WTC11 (cell line): Measurements from ENCODE around the gene RMRP. TPM values are rescaled to one million over a fixed set of nuclear protein-coding genes. Genes with fewer than 3 reads are reported as not detected.

Experiments used
- ATF1 ChIP-seq: sonication (generic); formaldehyde crosslinking; IDR thresholded peaks from 2 replicates; pipeline ENCODE4 v1.8.1; 2023; ENCODE audit warnings: mild to moderate bottlenecking, moderate library complexity, missing genetic modification reagents
- ERG ChIP-seq: fragments of 250-450 bp; sonication (Bioruptor Pico); IDR thresholded peaks from 2 replicates; pipeline ENCODE4 v1.8.0; 2021; ENCODE audit warnings: mild to moderate bottlenecking
- GABPB1 ChIP-seq: sonication (generic); formaldehyde crosslinking; IDR thresholded peaks from 2 replicates; pipeline ENCODE4 v1.8.1; 2023; ENCODE audit warnings: mild to moderate bottlenecking, missing genetic modification reagents
- HMGXB4 ChIP-seq: sonication (generic); formaldehyde crosslinking; IDR thresholded peaks from 2 replicates; pipeline ENCODE4 v1.8.1; 2023; ENCODE audit warnings: mild to moderate bottlenecking, moderate library complexity, missing genetic modification reagents
- IRF2 ChIP-seq: sonication (generic); formaldehyde crosslinking; IDR thresholded peaks from 2 replicates; pipeline ENCODE4 v1.8.0; 2022; ENCODE audit warnings: low read depth, missing genetic modification reagents, borderline replicate concordance
- JUN ChIP-seq: sonication (generic); formaldehyde crosslinking; IDR thresholded peaks from 2 replicates; pipeline ENCODE4 v1.8.0; 2023; ENCODE audit warnings: mild to moderate bottlenecking, missing genetic modification reagents
- KAT7 ChIP-seq: sonication (generic); formaldehyde crosslinking; IDR thresholded peaks from 2 replicates; pipeline ENCODE4 v1.8.1; 2023; ENCODE audit warnings: missing genetic modification reagents, mild to moderate bottlenecking, borderline replicate concordance
- MXD4 ChIP-seq: fragments of 250-450 bp; sonication (Bioruptor Pico); IDR thresholded peaks from 2 replicates; pipeline ENCODE4 v1.8.0; 2021; ENCODE audit warnings: mild to moderate bottlenecking, moderate library complexity, borderline replicate concordance
- NR1H2 ChIP-seq: sonication (generic); formaldehyde crosslinking; IDR thresholded peaks from 2 replicates; pipeline ENCODE4 v1.9.0; 2021; ENCODE audit warnings: mild to moderate bottlenecking, moderate library complexity, missing genetic modification reagents
- SOX15 ChIP-seq: fragments of 250-450 bp; sonication (Bioruptor Pico); IDR thresholded peaks from 2 replicates; pipeline ENCODE4 v1.9.0; 2021; ENCODE audit warnings: mild to moderate bottlenecking
- SP1 ChIP-seq: sonication (generic); formaldehyde crosslinking; conservative IDR thresholded peaks from 2 replicates; pipeline ENCODE4 v1.8.1; 2022; ENCODE audit warnings: missing genetic modification reagents
- TEAD4 ChIP-seq: sonication (generic); formaldehyde crosslinking; IDR thresholded peaks from 2 replicates; pipeline ENCODE4 v1.8.0; 2022; ENCODE audit warnings: mild to moderate bottlenecking, missing genetic modification reagents
- ZBTB21 ChIP-seq: sonication (generic); formaldehyde crosslinking; IDR thresholded peaks from 2 replicates; pipeline ENCODE4 v1.8.1; 2023; ENCODE audit warnings: mild to moderate bottlenecking, missing genetic modification reagents, borderline replicate concordance
- ZNF219 ChIP-seq: sonication (generic); formaldehyde crosslinking; IDR thresholded peaks from 2 replicates; pipeline ENCODE4 v1.8.0; 2023; ENCODE audit warnings: missing genetic modification reagents, mild to moderate bottlenecking, borderline replicate concordance
- ZNF317 ChIP-seq: sonication (generic); formaldehyde crosslinking; IDR thresholded peaks from 2 replicates; pipeline ENCODE4 v1.8.1; 2023; ENCODE audit warnings: low read depth, mild to moderate bottlenecking, moderate library complexity, missing genetic modification reagents, borderline replicate concordance
- ZNF416 ChIP-seq: fragments of 250-450 bp; sonication (Bioruptor Pico); IDR thresholded peaks from 2 replicates; pipeline ENCODE4 v1.9.0; 2021; ENCODE audit warnings: mild to moderate bottlenecking, inconsistent platforms
- ZSCAN18 ChIP-seq: fragments of 250-450 bp; sonication (Bioruptor Pico); IDR thresholded peaks from 2 replicates; pipeline ENCODE4 v2.1.2; 2022; ENCODE audit warnings: mild to moderate bottlenecking, moderate library complexity
- total RNA-seq: library from RNA; stranded (reverse); gene quantifications from 3 replicates; pipeline ENCODE4 v1.2.3, GENCODE V29; 2021
- TF ChIP-seq, protein P1 (sequence below): sonication (generic); formaldehyde crosslinking; conservative IDR thresholded peaks from 2 replicates; pipeline ENCODE4 v1.8.1; 2023; ENCODE audit warnings: mild to moderate bottlenecking, low read depth, missing genetic modification reagents, moderate library complexity
- TF ChIP-seq, protein P2 (sequence below): sonication (generic); formaldehyde crosslinking; IDR thresholded peaks from 2 replicates; pipeline ENCODE4 v1.8.1; 2022; ENCODE audit warnings: mild to moderate bottlenecking, moderate library complexity, missing genetic modification reagents

The RMRP gene
- total RNA-seq, 1 experiment from 2014 or later: 25,958 TPM

- TF ChIP-seq, protein P1, sequence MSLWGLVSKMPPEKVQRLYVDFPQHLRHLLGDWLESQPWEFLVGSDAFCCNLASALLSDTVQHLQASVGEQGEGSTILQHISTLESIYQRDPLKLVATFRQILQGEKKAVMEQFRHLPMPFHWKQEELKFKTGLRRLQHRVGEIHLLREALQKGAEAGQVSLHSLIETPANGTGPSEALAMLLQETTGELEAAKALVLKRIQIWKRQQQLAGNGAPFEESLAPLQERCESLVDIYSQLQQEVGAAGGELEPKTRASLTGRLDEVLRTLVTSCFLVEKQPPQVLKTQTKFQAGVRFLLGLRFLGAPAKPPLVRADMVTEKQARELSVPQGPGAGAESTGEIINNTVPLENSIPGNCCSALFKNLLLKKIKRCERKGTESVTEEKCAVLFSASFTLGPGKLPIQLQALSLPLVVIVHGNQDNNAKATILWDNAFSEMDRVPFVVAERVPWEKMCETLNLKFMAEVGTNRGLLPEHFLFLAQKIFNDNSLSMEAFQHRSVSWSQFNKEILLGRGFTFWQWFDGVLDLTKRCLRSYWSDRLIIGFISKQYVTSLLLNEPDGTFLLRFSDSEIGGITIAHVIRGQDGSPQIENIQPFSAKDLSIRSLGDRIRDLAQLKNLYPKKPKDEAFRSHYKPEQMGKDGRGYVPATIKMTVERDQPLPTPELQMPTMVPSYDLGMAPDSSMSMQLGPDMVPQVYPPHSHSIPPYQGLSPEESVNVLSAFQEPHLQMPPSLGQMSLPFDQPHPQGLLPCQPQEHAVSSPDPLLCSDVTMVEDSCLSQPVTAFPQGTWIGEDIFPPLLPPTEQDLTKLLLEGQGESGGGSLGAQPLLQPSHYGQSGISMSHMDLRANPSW (CRISPR knock-in tag): 0 out of 2 replicates have a peak, but pooled peaks have one; percentile 51
- TF ChIP-seq ZNF416 (CRISPR knock-in tag): peak; percentile 72; the same call in 1 of the 2 replicates
- peak; percentile 99 for TF ChIP-seq HMGXB4 (CRISPR knock-in tag)
- peak; percentile 37; the same call in 1 of the 2 replicates for TF ChIP-seq GABPB1 (CRISPR knock-in tag)
- 0 out of 2 replicates have a peak, but pooled peaks have one; percentile 41 for TF ChIP-seq JUN (CRISPR knock-in tag)
- TF ChIP-seq ERG: 0 out of 2 replicates have a peak, but pooled peaks have one; percentile 4
- TF ChIP-seq, protein P2, sequence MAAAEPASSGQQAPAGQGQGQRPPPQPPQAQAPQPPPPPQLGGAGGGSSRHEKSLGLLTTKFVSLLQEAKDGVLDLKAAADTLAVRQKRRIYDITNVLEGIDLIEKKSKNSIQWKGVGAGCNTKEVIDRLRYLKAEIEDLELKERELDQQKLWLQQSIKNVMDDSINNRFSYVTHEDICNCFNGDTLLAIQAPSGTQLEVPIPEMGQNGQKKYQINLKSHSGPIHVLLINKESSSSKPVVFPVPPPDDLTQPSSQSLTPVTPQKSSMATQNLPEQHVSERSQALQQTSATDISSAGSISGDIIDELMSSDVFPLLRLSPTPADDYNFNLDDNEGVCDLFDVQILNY (CRISPR knock-in tag): peak; percentile 54; the same call in 1 of the 2 replicates
- no peak for TF ChIP-seq ZSCAN18 (CRISPR knock-in tag)
- no peak for TF ChIP-seq MXD4 (CRISPR knock-in tag)
- 0 out of 2 replicates have a peak, but pooled peaks have one; percentile 13 for TF ChIP-seq SP1 (CRISPR knock-in tag)
- no peak for TF ChIP-seq KAT7 (CRISPR knock-in tag)
- no peak for TF ChIP-seq ATF1 (CRISPR knock-in tag)
- peak; percentile 19; the same call in 1 of the 2 replicates for TF ChIP-seq ZBTB21 (CRISPR knock-in tag)
- no peak for TF ChIP-seq ZNF219 (CRISPR knock-in tag)
- TF ChIP-seq IRF2: no peak
- TF ChIP-seq TEAD4 (CRISPR knock-in tag): no peak
- no peak for TF ChIP-seq SOX15
- no peak for TF ChIP-seq NR1H2
- no peak; the same call in 1 of the 2 replicates for TF ChIP-seq ZNF317 (CRISPR knock-in tag)
Measured at GRCh38 chr9:35658137-35658967, 533 bp upstream of the RMRP start, which contains the start of gene CCDC107 (continued).
